ENCODE measurements around the gene ITGAD. TPM values are rescaled to one million over a fixed set of nuclear protein-coding genes. Genes with fewer than 3 reads are reported as not detected.

ITGAD gene
- polyA plus RNA-seq, 1 of the 3 experiments (the other 2 are of a cell fraction) = not detected

GRCh38 chr16:31367853-31368252 is 25.3 kb upstream of the ITGAD start:
- H3K4me3 ChIP-seq (ENCODE audit: low read depth in 2 of 2, low read length in 1 of 2) = no peak overlapping the region
- ChIA-PET POLR2A (no interaction called here), CTCF (no interaction called here)
- TF ChIP-seq USF2 (IDR thresholded peaks at IDR 0.05; ENCODE audit: borderline replicate concordance, low read depth, low read length) (no peak), CTCF (IDR thresholded peaks at IDR 0.05) (no peak), RAD21 (IDR thresholded peaks at IDR 0.05; ENCODE audit: low read length) (no peak), POLR2AphosphoS5 (IDR thresholded peaks at IDR 0.05; ENCODE audit: low read depth, low read length) (no peak), EP300 (IDR thresholded peaks at IDR 0.05; ENCODE audit: borderline replicate concordance in 1 of 2, low read depth in 1 of 2, low read length in 1 of 2) (no peak), EZH2phosphoT487 (IDR thresholded peaks at IDR 0.05; ENCODE audit: borderline replicate concordance, low read depth) (no peak), RXRA (IDR thresholded peaks at IDR 0.05; ENCODE audit: borderline replicate concordance, low read depth) (no peak), YY1 (IDR thresholded peaks at IDR 0.05; ENCODE audit: low read depth) (no peak), FOXM1 (IDR thresholded peaks at IDR 0.05; ENCODE audit: low read depth) (no peak), NFIC (IDR thresholded peaks at IDR 0.05; ENCODE audit: borderline replicate concordance) (no peak), PBX3 (IDR thresholded peaks at IDR 0.05) (no peak), REST (IDR thresholded peaks at IDR 0.05; ENCODE audit: low read depth, low read length) (no peak), GABPA (IDR thresholded peaks at IDR 0.05; ENCODE audit: low read depth) (no peak), RCOR1 (IDR thresholded peaks at IDR 0.05; ENCODE audit: low read length) (no peak), IRF3 (IDR thresholded peaks at IDR 0.05; ENCODE audit: low read depth, low read length) (no peak), SMC3 (IDR thresholded peaks at IDR 0.05; ENCODE audit: low read depth, low read length) (no peak)
- no peaks in the 10 kb centered on the region for H3F3A ChIP-seq (replicated peaks; ENCODE audit: insufficient read depth)
- no peak for DNase-seq
- 17% methylated on average over 3 of the region's 3 CpGs for WGBS (ENCODE audit: low lambda C conversion rate)
- H3K4me1 ChIP-seq (ENCODE audit: control insufficient read depth in 1 of 2, insufficient read depth in 2 of 2, low read depth in 1 of 2, low read length in 1 of 2) = no peaks in the 10 kb centered on the region
- H3K27me3 ChIP-seq (ENCODE audit: insufficient read depth) = peaks cover 63% of the 10 kb centered on the region
- H3K36me3 ChIP-seq (replicated peaks in 1 of 2; ENCODE audit: control insufficient read depth in 1 of 2, insufficient read depth in 2 of 2, low read length in 1 of 2) = no peaks in the 10 kb centered on the region
- no peaks in the 10 kb centered on the region for H3K9me2 ChIP-seq
- H2AFZ ChIP-seq (ENCODE audit: low read depth) = no peak overlapping the region
- H3K4me2 ChIP-seq = no peak overlapping the region
- H3K79me2 ChIP-seq (ENCODE audit: insufficient read depth) = no peaks in the 10 kb centered on the region
- no peaks in the 10 kb centered on the region for H3K9me3 ChIP-seq
- H4K20me1 ChIP-seq (ENCODE audit: insufficient read depth) = no peaks in the 10 kb centered on the region
- no peak overlapping the region for H3K27ac ChIP-seq (ENCODE audit: low read depth in 2 of 2, low read length in 1 of 2)
- H3K9ac ChIP-seq = no peak overlapping the region

All from SK-N-SH (cell line).